Body of pancreas (tissue), 4 donors: Measurements from ENCODE around the gene S100A9. TPM values are rescaled to one million over a fixed set of nuclear protein-coding genes. Genes with fewer than 3 reads are reported as not detected.
"Not testable (repeated sequence)": the region's sequence is repeated elsewhere in the genome, so short reads cannot be mapped to it uniquely, and the experiment has no call there.

Source experiments
- ATAC-seq: fragments of 150-250 bp; one replicate; pipeline ENCODE4 v1.9.1; 2016
- DNase-seq, 4 donors: peaks; one replicate each; pipeline ENCODE4 v3.0.0-alpha.2; 2019
- H3K27ac ChIP-seq, 4 donors: fragments of 200-600 bp; sonication (generic); 1 replicate in 3 of 4; 2 replicates in 1 of 4; pipeline versions ENCODE4 v1.5.1 to v1.6.1; 2016 to 2019; ENCODE audit warnings: mild to moderate bottlenecking in 1 of 4, mixed read lengths in 1 of 4, moderate library complexity in 1 of 4
- H3K27me3 ChIP-seq, 2 donors: fragments of 200-600 bp; sonication (generic); one replicate each; pipeline ENCODE4 v1.6.0; 2016; ENCODE audit warnings: mild to moderate bottlenecking in 1 of 2
- H3K36me3 ChIP-seq, 2 donors: fragments of 200-600 bp; sonication (generic); replicated peaks in 1 of 2; 2 replicates each; pipeline ENCODE4 v1.5.1; 2016; ENCODE audit warnings: low read depth in 2 of 2; ENCODE audit not compliant: insufficient read depth in 1 of 2
- H3K4me1 ChIP-seq: fragments of 200-600 bp; sonication (generic); one replicate; pipeline ENCODE4 v1.6.0; 2016
- H3K4me3 ChIP-seq, 2 donors: fragments of 200-600 bp; sonication (generic); 1 replicate in 1 of 2; 2 replicates in 1 of 2; pipeline ENCODE4 v1.5.1; 2016 to 2019
- H3K9me3 ChIP-seq, 3 donors: fragments of 200-600 bp; sonication (generic); 1 replicate in 2 of 3; 2 replicates in 1 of 3; pipeline ENCODE4 v1.5.1; 2016
- WGBS, 2 donors: methylation state at CpG; one replicate each; pipeline ENCODE4 v1.1.5; 2017; 5-methylcytosine and 5-hydroxymethylcytosine counted together
- intact Hi-C: fragments of 100-400 bp; cut with DNase I; formaldehyde crosslinking; loops from one replicate; pipeline ENCODE4 v1.15.1; 2023
- small RNA-seq: library from RNA; depleted of rRNA; stranded (forward); fragments of <200 nt; gene quantifications from one replicate; pipeline ENCODE3, GENCODE V24; 2016
- total RNA-seq, 2 donors: library from RNA; depleted of rRNA; stranded (reverse); fragments of >200 nt; gene quantifications; one replicate each; pipeline ENCODE4 v1.1.0, GENCODE V29; 2016

Gene S100A9
- total RNA-seq, 2 donors from 2014 or later, result 19.5 to 43.2 TPM

GRCh38 chr1:153407274-153407673, 49.6 kb downstream of the S100A9 start:
- H3K27me3 ChIP-seq, ATAC-seq, H3K27ac ChIP-seq, H3K4me3 ChIP-seq, H3K4me1 ChIP-seq, intact Hi-C loops, H3K36me3 ChIP-seq, H3K9me3 ChIP-seq, DNase-seq: not testable (repeated sequence)
- WGBS, 2 donors, result 52 to 57% methylated on average over 11 of the region's 11 CpGs

Small RNA genes within 50 kb of the gene (small RNA-seq; reads per million reads assigned to genes)
- gene RNU6-160P (not detected), gene S100A15A (not detected)

Other genes with a start within 250 kb of the S100A9 start
- 1 to 10 TPM in 1 of 2 donors, not detected in 1; 1.3 TPM for gene SPRR2F, start 244.3 kb upstream of the S100A9 start, total RNA-seq
- gene SPRR2G, start 207.0 kb upstream of the S100A9 start, total RNA-seq, result not detected
- gene LELP1, start 154.4 kb upstream of the S100A9 start, total RNA-seq, result not detected
- not detected for gene PRR9, start 140.3 kb upstream of the S100A9 start, total RNA-seq
- not detected for gene LORICRIN, start 98.2 kb upstream of the S100A9 start, total RNA-seq
- gene PGLYRP3, start 44.9 kb upstream of the S100A9 start, total RNA-seq, result not detected
- not detected for gene PGLYRP4, start 9.0 kb upstream of the S100A9 start, total RNA-seq
- gene S100A12, start 17.8 kb downstream of the S100A9 start, total RNA-seq, result not detected
- 1 to 10 TPM in 1 of 2 donors, not detected in 1; 1.8 TPM for gene S100A8, start 33.2 kb downstream of the S100A9 start, total RNA-seq
- not detected for gene S100A7A, start 58.7 kb downstream of the S100A9 start, total RNA-seq
- not detected for gene S100A7, start 102.8 kb downstream of the S100A9 start, total RNA-seq
- 10 to 100 TPM; 54.7 to 58.9 TPM for gene S100A6, start 178.1 kb downstream of the S100A9 start, total RNA-seq
- not detected for gene S100A5, start 183.1 kb downstream of the S100A9 start, total RNA-seq
- gene S100A4, start 188.0 kb downstream of the S100A9 start, total RNA-seq, result 10 to 100 TPM; 49.5 to 81.7 TPM
- gene S100A3, start 191.4 kb downstream of the S100A9 start, total RNA-seq, result not detected
- gene S100A2, start 208.0 kb downstream of the S100A9 start, total RNA-seq, result not detected